GM18499 (cell line): ENCODE measurements around the gene ADAMTS17.

Source experiments
- ATAC-seq: cut with Tn5 transposase; IDR thresholded peaks from one replicate; pipeline ENCODE4 v1.9.1; 2021; ENCODE audit warnings: moderate number of reproducible peaks; ENCODE audit not compliant: insufficient read depth, unreplicated experiment

The ADAMTS17 gene

DNA sequence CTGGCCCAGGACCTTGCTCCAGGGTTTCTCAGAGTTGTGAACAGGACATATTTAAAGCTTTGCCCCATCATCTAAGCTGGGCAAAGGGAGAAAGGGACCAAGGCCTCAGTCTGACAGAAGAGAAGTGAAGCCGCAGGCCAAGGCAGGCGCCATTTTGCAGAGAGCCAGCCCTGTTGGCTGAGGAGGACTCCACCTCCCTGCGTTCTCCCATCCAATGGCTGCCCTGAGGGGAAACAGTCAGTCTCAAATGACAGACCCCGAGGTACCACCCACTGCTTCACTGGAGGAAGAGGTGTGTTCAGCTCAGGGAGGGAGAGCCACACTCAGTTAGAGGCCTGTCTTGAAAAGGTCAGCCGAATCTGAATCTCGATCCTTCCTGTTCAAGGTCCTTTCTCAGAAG, 86.1 kb downstream of the ADAMTS17 start:
- no peak for ATAC-seq

DNA sequence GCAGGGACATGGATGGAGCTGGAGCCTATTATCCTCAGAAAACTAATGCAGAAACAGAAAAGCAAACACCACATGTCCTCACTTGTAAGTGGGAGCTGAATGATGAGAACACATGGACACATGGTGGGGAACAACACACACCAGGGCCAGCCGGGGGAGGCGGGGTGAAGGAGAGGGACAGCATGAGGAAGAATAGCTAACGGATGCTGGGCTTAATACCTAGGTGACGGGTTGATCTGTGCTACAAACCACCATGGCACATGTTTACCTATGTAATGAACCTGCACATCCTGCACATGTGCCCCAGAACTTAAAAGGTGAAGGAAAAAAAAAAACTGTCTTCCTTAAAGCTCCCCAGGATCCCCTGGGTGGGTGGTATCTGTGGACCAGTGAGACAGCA, 87.1 kb downstream of the ADAMTS17 start:
- no peak for ATAC-seq

DNA sequence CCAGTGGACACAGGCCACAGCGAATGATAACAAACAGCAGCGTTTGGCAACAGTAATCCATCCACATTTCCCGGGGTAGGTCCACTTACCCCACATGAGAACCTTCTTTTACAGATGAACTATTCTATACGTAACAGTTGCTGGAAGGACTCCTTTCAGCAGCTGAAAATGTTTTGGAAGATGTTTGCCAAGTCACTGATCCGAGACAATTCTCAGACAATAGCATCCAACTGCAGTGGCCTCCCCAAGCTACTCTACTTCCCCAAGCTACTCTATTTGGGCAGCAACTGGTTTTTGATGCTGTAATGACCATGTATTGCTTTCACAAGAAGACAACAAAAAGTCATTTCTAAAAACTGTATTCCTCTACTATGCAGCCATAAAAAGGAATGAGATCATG, 87.5 kb downstream of the ADAMTS17 start:
- no peak for ATAC-seq

GRCh38 chr15:100253640-100254039, 88.1 kb downstream of the ADAMTS17 start:
- ATAC-seq = no peak

DNA sequence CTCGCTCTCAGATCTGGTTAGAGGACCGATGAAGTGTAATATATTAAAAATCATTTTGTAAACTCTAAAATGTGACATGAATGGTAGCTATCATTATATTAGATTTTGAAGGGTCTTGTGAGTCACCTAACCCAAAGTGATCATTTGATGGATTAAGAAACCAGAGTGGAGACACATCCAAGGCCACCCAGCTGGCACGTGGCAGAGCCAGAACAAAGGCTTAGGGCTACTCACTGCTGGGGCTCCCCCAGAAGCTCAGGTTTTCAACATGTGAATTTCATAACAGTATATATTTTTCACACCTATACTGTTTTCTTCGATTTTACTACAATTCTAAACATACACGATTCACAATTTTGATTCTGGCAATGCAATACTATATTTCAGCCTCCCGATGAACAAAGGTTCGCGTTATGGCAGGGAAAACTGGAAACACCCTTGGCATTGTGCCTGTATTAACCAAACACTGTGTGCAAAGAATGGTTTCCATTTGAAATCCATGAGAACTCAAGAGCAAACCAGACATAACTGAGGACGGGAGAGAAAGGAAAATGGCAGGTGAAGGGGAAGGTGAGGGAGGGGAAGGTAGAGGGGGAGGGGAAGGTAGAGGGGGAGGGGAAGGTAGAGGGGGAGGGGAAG, 88.9 kb downstream of the ADAMTS17 start:
- ATAC-seq = no peak

- ATAC-seq = no peak
These were observed 89.4 kb downstream of the ADAMTS17 start for GRCh38 chr15:100252359-100252758.

DNA sequence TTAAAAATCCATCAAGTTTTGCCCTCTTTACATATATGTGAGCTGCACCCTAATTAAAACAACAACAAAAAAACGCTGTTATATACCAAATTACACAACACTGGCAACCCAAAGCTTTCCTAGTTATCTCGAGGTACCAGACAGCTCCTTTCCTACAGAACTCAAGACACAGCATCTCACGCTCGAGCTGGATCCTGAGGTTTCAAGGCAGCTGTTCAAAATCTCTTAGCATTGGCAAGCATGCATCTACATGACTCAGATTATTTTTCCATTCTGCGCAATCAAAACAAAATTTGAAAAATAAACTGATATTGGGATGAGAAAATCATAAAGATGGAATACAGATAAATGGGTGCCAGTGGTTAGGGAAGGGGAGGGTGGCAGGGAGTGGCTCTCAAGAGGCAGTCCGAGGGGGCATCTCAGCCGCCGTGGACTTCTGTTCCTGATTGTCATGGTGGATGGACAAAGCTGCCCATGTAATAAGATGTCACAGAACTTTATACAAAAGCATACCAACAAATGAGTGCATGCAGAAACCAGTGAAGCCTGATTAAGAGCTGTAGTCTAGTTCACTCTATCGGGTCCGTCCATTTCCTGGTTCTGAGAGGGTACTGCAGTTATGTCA, 91.5 kb downstream of the ADAMTS17 start:
- ATAC-seq = no peak

DNA sequence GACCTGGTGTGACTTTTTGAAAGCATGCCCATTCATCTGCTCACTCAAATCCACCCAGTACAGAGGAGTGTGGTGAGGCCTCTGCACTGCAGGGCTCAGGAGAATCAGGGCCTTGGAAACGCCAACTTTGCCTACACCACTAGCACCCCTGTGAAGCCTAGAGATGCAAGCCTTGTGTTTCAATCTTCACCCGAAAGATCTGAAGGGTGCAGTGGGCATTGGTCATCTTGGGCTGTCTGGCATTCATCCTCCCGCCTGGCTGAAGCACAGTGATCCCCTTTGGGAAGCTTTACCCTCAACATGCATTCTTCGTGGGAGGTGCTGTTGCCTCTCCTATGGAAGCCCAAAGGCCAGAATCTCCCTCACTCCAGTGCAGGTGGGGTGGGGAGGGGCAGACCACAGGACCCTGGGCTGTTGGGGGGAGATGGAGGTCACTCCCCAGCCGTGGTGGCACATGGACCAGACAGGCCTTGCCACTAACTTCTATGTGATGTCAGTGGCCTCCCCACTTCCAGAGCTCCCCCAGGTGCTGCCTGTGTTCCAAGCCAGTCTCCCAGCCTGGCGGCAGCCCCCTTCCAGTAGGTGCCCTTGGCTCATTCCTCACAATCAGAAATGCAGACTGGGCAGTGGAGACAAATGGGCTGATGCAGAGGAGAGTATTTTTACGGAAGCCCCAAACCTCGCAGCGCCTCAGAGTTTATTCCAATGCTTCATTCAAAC, 92.5 kb downstream of the ADAMTS17 start:
- no peak for ATAC-seq

- ATAC-seq = no peak
These were observed 93.5 kb downstream of the ADAMTS17 start for GRCh38 chr15:100248236-100248635.

GRCh38 chr15:100247228-100248225, 94.2 kb downstream of the ADAMTS17 start:
- ATAC-seq = no peak

GRCh38 chr15:100245855-100246254, 95.9 kb downstream of the ADAMTS17 start:
- ATAC-seq = no peak

DNA sequence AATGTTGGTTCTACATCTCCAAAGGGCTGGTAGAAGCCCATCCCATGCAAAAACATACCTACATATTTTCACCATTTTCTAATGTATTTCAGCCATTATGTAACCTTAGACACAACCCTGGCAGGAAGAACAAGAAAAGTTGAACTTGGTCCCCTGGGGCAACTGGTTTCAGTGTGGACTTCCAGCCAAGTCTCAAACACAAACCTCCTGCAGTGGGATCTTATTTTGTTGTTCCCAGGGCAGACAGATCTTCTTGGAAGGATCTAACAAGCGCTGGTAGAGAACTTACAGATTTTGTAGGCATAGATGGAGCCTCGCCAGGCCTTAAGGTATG, 96.3 kb downstream of the ADAMTS17 start:
- ATAC-seq = no peak

DNA sequence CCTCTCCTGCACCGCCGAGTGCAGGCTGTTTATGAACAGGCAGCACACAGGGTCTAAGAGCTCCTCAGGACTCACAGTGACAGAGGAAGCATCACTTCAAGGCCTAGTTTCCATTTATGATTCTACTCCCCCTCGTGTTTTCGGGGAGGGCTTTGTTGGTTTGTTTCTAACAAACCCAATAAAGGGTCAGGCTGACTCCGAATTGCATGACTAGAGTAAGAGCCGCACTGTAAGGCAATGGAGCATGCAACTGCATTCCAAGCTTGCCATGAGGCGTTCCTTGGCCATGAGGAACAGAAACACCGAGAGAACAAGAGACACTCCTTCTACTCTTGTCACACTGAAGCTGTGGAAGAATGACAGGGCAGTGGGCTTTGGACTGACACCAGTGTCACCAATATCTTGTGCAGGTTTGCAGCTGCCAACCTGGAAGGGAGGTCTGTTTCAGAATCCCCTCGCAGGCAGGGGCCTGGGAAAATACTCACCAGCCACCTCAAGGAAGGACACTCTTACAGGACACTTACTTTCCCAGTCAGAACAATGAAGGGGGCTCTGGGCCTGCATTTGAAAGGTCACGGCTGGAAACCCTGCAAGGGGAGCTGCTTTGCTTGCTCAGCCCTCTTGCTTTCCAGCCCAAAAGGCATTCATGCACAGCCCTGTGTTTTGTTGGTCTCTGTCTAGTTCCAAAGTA, 96.8 kb downstream of the ADAMTS17 start:
- ATAC-seq = no peak

DNA sequence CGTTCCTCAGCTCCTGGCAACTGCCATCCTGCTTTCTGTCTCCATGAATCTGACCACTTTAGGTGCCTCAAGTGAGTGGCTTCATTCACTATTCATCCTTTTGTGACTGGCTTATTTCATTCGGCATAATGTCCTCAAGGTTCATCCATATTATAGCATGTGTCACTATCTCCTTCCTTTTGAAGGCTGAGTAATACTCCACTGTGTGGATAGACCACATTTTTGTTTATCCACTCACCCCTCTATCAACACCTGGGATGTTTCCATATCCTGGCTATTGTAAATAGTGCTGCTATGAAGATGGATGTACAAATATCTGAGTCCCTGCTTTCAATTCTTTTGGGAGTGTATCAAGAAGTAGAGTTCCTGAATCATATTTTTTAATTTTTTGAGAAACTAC, 98.8 kb downstream of the ADAMTS17 start:
- no peak for ATAC-seq

GRCh38 chr15:100241572-100242482, 99.9 kb downstream of the ADAMTS17 start:
- no peak for ATAC-seq

DNA sequence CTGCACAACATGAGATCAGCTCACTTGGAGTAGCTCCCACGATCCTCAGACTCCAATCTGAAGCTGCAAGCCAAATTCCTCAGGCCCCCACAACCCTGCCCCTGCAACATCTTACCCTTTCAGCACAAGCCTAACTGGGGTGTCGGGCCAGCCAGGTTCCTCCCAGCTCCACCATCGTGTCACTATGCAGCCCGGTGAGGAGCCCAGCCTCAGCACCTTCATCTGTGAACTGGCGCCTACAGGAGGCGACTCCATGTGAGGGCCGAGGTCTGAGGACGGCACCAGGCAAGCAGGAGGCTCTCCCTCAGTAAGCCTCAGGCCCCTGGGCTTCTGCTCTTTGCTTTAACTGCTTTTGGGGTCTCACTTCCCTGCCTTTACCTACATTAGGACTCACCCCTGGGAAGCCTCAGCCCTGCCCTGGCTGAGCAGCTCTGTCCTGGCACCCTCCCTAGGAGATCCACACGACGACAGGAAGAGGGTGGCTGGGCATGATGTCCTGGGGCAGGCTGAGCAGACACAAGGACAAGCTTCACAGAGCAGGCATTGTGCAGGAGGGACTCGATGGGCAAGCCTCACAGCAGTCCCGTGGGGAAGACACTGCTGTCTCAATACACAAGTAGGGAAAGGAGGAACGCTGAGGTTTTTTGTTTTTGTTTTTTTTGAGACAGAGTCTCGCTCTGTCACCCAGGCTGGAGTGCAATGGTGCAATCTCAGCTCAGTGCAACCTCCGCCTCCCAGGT, 104.6 kb downstream of the ADAMTS17 start:
- no peak for ATAC-seq

- ATAC-seq = no peak
These were observed 106.7 kb downstream of the ADAMTS17 start for GRCh38 chr15:100235030-100235617.
